ENCODE measurements around the gene MRPL49. TPM values are rescaled to one million over a fixed set of nuclear protein-coding genes. Genes with fewer than 3 reads are reported as not detected.
A peak's percentile ranks its signal among the peaks of the same experiment; 100 is the strongest.
"Not testable (repeated sequence)": the region's sequence is repeated elsewhere in the genome, so short reads cannot be mapped to it uniquely, and the experiment has no call there.

The MRPL49 gene
- polyA plus RNA-seq, 1 donor = 23.5 TPM

DNA sequence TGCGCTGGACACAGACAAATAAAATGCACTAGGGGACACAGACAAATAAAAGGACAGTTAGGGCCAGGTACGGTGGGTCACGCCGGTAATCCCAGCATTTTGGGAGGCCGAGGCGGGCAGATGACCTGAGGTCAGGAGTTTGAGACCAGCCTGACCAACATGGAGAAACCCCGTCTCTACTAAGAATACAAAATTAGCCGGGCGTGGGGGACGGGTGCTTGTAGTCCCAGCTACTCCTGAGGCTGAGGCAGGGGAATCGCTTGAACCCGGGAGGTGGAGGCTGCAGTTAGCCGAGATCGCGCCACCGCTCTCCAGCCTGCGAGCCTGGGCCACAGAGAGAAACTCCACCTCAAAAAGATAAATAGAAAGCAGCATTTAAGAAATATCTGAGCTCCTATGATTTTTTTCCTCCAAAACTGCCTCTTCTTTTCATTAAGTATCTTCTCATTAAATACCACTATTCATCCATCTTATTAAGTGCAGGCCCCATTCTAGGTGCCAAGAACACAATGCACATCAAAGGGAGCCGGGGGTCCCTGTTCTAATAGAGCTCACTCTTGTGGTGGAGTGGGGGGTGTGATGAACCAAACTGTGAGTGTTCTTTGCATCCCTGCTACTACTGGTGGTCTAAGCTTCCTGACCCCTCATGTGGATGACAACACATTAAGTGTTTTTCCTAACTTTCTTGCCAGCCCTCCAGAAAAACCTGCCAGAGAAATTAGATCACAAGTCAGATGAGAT is 3.9 kb upstream of the MRPL49 start:
- DNase-seq = no peak

DNA sequence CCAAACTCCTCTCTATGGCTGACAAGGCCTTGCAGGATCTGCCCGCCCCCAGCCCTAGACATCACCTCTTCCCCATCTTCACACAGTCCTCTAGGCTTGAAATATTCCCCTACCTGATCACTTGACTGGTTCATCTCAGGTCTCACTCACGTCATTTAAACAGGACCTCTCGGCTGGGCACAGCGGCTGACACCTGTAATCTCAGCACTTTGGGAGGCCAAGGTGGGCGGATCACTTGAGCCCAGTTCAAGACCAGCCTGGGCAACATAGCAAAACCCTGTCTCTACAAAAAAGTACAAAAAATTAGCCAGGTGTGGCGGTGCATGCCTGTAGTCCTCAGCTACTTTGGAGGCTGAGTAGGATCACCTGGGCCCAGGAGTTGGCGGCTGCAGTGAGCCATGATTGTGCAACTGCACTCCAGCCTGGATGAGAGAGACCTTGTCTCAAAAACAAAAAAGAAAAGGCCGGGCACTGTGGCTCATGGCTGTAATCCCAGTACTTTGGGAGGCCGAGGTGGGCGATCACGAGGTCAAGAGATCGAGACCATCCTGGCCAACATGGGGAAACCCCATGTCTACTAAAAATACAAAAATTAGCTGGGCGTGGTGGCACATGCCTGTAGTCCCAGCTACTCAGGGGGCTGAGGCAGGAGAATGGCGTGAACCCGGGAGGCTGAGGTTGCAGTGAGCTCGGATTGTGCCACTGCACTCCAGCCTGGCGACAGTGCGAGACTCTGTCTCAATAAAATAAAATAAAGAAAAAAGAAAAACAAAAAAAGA is 3.0 kb upstream of the MRPL49 start:
- DNase-seq = not testable (repeated sequence)

DNA sequence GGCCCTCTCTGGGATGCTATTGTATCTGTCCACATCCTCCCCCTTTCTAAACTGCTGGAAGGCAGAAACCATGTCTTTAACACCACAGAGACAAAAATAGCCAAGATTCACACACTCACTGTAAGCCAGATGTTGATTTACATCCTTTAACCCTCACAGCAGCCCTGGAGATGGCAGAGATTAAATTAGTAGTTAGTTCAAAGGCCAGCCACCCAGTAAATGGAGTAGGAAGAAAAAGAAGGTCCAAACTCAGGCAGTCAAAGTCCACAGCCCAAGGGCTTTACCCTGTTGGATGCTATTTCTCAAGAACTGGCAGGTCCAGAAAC is 2.5 kb upstream of the MRPL49 start:
- DNase-seq = no peak

DNA sequence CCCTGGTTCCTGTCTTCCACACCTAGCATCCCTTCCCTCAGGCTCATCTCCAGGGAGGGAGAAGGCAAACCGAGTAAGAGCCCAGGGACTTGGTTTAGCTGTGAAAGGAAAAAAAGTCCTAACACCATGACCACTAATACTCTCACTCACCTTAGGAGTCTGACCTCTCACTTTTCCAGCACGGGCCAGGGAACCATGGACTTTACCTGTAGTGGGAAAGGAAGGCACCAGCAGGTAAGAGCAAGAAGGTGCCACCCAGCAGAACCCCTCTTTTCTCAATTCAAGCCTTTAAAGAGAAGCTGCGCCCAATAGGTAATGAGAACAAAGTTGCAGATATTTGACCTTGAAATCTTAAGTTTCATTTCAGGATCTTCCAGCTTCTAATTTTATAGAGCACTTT is 1.3 kb upstream of the MRPL49 start:
- no peak for DNase-seq

DNA sequence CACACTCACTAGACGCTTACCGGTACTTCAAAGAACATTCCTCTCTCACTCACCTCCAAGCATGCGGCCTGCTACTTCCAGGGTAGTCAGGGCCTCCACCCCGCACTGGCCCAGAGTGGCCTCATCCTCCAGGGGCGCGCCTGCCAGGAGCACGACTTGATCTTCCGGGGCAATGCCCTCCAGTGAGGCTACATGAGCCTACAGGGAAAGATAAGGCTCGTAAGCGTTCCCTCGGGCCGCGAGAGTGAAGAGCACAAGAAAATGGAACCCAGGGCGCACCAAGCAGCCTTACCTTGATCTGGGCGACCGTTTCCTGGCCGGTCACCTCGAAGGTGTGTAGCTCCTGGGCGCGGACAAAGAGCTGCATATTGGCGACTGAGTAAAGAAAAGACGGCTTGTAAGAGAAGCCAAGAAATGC is 665 bp upstream of the MRPL49 start:
- DNase-seq = no peak

DNA sequence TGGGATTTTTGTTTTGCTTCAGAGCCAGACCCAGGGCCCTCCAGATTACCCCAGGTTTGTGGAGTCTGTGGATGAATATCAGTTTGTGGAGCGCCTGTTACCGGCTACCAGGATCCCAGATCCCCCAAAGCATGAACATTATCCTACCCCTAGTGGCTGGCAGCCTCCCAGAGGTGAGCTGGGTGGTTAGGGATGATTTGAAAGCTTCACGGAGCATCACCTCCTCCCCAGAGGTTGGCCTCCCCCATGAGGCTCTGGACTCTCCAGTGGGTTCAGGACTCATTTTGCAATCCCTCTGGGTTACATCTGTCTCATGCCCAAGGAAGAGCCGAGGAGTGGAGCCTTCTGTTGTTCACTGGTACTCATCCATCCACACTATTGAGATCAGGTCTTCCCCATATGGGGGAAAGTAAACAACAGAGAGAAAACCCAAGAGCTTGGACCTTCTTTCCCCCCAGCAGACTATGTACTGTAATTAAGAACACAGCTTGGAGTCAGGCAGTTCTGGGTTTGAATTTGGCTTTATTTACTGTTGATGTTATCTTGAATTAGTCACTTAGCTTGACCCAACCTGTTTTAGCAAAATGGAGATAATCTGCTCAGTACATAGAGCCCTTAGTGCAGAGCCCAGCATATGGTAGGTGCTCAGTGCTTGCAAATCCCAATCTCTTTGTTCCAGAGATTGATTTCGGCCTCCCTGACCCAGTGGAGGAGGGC is 2.5 kb downstream of the MRPL49 start:
- DNase-seq = no peak

DNA sequence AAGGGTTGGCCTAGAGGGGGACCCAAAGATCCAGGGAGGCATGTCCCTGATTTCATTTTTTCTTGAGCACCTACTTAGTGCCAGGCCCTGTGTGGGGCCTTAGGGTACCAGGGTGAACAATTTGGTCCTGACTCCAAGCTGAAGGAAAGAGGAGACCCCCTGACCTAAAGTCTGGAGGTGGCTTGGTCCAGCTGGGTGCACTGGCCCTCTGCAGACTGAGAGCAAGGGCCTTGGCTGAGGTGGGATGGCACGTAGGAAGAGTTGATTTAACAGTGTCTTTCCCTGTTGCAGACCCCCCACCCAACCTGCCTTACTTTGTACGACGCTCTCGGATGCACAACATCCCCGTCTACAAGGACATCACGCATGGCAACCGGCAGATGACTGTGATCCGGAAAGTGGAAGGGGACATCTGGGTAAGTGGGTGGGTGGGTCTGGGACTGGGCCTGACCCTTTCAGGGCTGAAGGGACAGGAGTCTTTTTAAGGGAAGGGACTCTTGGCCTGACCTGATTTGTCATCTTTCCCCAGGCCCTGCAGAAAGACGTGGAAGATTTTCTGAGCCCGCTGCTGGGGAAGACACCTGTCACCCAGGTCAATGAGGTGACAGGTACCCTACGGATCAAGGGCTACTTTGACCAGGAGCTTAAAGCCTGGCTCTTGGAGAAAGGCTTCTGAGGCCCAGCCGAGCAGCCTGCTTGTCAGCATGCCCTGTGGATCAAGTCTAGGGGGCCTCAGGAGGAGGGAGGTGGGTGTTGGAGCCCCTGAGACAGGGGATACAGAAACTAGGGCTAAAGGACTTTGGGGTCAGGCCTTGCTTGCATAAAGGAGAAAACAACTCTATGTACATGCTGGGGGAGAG is 3.3 kb downstream of the MRPL49 start:
- no peak for DNase-seq

DNA sequence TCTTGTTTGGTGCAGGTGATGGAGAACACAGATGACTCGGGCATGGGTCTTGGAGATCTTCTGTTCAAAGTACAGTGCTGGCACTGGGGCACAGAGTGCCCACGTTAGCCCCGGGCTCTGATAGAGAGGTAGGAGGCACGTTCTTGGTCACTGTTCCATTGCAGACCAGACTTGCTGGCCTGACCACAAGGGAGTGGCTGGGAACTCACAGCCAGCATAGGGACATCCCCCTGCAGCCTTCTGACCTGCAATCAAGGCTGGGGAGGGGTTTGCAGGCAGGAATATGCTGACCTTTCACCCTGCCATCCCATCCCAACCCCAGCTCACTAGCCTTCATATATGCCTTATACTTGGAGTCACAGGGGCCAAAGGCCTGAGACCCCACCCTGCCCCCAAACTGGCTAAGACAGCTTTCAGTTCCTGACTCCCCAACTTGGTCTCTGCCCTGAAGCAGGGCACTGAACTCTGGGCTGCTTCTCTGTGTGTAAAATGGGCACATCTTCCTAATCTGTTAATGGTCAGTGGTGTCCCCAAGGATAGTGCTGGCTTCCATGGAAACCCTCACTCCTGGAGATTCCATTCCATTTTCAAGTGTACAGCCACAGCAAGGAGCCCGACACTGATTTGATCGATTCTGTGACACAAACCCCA is 4.6 kb downstream of the MRPL49 start:
- no peak for DNase-seq

DNA sequence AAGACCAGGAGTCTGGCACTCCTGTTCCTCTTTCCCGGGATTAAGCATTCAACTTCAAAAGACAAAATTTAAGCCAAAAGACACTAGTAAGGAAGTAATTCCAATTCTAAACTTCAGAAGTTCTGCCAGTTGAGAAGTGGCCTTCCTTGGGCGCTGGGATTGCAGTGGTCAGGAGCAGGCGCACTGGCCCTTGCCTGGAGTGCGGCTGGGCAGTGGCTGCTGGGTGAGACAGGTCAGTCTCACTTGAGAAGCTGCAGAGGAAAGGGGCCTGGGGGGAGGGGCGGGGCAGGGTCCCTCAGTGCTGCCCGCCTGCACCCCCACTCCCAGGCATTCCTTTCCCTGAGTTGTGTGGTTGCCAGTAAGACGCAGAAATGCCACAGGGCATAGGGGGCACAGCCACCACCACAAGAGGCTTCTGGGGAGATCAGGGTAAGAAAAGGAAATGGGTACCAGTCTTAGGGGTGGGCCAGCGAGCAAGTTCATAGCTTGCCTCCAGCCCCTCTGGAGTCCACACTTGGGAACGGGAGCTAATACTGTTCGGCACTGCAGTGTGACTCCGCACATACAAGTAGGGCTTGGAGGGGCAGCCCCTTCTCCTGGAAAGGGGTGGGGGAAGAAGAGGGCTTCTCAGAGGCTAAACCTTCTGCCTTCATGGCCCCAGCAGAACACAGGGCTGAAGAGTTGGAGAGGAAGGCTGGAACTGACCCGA is 5.5 kb downstream of the MRPL49 start:
- no peak for DNase-seq

DNA sequence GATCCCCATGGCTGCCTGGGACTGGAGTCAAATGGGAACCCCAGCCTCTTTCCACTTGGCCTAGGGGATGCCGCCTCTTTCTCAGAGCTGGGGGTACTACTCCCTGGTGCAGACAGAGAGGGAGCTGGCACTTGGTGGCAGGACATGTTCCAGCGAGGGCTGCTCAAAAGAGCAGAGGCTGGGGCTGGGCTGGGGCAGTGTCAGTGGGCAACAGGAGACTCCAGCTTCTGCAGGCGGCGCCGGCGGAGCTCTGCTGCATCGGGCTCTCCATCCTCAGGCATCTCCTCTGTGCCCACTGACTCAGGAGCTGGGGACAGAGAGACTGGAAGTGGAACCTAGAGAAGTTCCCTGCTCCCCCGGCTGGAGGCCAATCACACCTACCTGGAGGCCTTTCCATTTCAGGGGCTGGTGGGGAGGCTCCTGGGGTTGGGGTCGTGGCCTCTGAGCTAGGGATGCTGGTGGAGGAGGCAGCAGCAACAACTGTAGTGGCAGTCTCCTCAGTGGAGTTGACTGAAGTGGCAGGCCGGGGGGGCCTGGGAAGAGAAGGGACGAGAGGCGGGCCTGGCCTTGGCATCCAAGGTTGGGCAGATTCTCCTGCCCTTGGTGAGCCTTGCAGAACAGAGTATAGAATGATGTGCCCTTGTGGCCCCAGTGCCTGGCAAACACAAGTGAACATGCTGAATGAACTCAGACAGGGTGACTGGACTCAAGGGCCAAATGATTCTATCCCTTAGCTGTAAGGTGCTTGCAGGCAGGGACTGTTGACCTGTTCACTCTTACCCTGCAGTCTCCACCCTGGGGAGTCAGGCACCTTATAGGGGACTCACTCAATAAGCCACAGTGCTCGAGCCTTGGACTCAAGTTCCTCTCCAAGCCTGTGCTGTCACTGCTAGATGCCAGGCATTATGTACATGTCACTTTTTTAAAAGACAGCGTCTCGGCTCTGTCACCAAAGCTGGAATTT is 6.3 kb downstream of the MRPL49 start:
- no peak for DNase-seq

DNA sequence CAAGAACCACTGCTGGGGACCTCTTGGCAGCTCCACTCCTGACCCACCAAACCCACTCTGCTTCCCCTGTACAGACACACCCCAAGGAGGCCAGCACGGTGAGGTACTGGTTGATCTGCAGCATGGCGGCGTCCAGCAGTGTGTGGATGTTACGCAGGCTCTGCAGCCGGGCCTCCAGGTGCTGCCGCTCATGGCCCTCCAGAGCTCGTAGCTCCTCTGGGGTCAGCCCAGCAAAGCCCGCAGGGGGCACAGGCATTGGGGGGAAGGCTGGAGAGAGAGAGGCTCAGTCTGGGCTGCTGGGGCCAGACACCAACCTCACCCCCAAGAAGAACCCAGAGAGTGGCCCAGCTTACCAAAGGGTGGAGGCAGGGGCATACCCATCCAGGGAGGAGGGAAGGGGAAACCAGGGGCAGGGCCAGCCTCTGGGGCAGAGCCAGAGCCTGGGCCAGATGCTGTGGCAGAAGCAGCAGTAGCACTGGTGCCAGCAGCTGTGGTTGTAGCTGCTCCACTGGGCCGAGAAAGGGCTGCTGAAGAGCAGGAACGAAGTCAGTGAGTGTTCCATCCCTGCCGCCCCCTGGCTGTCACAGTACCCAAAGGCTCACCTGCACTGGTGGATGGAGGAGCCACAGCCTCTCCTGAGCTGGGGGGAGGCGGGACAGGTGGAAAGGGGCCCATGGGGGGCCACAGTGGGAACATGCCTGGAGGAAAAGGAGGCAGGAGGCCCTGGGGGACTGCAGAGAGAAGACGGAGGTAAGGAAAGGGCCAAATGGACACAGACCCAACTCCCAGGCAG is 7.7 kb downstream of the MRPL49 start:
- DNase-seq = no peak

DNA sequence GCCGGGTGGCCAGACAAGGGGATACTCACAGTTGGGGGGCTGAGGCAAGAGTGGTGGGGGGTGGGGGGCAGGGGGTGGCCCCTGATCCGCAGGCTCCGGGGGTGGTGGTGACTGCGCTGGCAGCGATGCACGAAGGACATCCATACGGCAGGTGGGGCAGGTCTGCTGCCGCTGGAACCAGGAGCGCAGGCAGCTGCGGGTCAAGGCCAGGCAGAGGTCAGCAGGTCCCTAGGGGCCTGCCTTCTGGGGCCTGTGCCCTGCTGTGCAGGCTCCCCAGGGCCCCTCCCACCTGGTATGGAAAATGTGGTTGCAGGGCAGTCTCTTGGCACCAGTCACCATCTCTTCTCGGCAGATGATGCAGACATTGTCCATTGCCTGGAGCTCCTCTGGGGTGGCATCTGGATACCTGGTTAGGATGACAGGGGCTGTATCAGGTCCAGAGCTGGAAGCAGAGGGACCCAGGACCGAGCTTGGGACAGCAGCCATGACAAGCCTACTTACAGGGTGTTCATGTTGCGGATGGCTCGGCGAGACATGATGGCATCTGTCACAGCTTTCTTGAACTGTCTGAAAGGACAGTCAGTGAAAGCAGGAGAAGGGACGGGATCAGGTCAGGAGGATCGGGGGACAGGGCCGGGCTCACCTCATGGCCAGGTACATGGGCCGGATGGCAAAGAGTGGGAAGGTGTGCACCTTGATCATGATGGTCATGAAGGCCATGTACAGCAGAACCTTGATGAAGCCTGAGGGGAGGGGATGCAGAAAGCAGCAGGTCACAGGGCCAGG is 8.7 kb downstream of the MRPL49 start:
- DNase-seq = no peak

DNA sequence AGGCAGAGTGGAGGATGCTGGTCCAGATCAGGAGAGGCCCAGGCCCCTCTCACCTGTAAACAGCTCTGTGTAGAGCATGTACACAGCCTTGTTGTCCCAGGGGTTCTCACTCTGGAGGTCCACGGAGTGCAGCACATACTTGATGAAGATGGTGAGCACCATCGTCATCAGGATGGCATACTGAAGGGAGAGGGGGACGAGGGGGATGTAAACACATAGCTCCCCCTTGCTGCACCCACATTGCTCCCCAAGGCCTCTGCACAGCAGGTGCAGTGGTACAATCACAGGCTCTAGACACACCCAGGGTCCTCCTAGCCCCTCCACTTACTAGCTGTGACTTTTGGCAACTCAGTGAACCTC is 9.3 kb downstream of the MRPL49 start:
- DNase-seq = no peak

DNA sequence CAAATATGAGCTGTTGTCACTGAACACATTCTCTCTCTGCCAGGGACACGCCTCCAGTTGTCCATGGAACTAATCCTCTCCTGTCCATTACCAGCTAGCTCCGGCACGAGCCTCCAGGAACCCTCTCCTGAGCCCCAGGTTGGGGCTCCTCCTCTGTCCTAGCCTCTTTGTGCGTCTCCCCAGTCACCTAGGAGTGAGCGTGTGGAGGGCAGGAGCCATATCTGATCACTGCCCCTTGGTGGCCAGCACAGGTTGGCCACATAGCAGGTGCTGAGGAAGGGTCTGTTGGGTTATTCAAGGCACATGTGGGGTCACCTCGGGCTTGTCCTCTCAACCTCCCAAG is 9.7 kb downstream of the MRPL49 start:
- no peak for DNase-seq

DNA sequence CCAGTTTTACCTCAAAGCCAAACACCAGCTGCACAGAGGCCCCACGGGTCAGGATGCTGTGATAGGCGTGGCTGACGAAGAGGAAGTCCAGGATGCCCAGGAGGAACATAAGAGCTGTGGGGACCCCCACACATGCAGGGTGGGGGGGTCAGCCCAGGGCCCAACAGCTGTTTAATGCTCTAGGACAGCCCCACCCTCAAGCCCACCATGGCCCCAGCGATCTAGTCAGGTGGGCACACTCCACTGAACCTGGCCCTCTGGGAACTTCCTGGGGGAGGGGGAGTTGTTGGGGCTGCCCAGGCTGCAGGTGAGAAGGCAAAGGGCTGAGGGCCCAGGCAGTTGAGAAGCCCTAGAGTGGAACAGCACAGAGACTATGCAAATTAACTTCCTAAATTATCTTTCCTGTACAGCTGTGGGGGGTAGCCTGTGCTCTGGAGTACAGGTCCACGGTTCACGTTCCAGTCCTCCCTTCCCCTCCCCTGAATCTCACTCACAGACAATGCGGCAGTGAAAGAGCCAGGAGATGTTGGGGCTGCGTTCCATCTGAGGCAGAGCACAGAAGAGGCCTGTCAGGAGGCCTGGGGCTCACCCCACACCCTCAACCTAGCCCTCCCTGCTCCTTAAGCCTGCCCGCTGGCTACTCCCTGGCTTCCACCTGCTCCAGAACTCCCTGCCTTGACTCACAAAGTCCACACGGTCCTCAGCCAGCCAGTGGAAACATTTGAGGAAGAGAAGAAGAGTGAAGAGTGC is 10.3 kb downstream of the MRPL49 start:
- DNase-seq = no peak

DNA sequence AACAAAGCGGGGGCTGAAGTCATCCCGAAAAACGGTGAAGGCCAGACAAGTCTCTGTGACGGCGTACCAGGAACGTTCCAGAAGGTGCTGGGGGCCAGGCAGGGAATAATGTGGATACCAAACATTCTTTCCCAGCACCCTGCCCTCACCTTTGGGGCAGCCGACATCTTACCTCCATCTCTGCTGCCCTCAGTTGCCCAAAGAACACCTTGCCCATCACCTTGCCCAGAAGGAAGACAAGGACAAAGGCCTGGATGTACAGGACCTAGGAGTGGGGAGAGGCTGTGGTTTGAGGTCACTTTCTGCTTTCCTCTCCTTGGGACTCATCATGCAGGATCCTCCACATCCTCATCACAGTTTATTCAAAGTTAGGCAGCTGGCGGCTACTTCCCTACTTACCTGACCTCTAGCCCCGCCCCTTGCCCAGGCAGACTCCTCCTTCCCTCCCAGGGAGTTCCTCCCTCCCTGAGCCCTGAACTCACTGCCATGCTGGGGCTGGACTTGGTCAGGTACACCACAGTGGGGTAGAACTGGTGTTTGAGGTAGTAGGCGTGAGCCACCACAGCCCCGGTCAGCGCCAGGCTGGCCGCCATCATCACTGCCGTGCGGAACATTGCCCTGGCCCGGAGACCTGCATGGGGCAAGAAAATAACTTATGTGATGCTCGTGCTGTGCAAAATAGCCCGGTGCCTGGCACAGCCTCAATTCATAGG is 11.0 kb downstream of the MRPL49 start:
- no peak for DNase-seq

DNA sequence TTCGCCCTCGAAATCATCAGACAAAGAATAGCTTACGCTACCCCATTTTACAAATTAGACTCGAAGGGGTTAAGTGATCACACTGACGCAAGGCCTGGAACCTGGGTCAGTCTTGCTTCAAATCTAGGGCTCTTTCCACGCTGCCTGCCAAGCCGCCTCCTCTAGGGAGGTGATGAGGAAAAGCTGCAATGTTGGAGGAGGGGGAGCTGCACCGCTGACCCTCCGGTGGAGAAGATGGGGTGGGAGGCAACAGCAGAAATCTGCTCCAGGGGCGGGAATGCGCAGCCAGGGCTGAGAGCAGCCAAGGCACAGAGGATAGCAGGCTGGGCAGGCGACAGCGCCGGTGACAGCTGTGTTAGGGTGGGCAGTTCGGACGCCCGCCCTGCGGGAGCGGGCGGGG is 11.6 kb downstream of the MRPL49 start:
- peak; percentile 85 for DNase-seq
